ENCODE results near the gene TBL1XR1.
"Not testable (repeated sequence)": the region's sequence is repeated elsewhere in the genome, so short reads cannot be mapped to it uniquely, and the experiment has no call there.

TBL1XR1 gene

GRCh38 chr3:177162742-177163141 is 34.5 kb downstream of the TBL1XR1 start:
- Histone ChIP-seq H3K27me3 (no peaks in the 10 kb centered on the region), H3K4me3 (ENCODE audit: low read depth, low read length) (no peak overlapping the region), H3K9me3 (no peaks in the 10 kb centered on the region; the same call in 1 of the 2 replicates), H3K4me1 (no peaks in the 10 kb centered on the region), H3K36me3 (peaks cover 6% of the 10 kb centered on the region; the same call in 1 of the 2 replicates)
- TF ChIP-seq, protein P1, sequence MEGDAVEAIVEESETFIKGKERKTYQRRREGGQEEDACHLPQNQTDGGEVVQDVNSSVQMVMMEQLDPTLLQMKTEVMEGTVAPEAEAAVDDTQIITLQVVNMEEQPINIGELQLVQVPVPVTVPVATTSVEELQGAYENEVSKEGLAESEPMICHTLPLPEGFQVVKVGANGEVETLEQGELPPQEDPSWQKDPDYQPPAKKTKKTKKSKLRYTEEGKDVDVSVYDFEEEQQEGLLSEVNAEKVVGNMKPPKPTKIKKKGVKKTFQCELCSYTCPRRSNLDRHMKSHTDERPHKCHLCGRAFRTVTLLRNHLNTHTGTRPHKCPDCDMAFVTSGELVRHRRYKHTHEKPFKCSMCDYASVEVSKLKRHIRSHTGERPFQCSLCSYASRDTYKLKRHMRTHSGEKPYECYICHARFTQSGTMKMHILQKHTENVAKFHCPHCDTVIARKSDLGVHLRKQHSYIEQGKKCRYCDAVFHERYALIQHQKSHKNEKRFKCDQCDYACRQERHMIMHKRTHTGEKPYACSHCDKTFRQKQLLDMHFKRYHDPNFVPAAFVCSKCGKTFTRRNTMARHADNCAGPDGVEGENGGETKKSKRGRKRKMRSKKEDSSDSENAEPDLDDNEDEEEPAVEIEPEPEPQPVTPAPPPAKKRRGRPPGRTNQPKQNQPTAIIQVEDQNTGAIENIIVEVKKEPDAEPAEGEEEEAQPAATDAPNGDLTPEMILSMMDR (IDR thresholded peaks at IDR 0.05; ENCODE audit: low read depth, low read length): no peak
- no peak for DNase-seq

- H3K4me3 ChIP-seq (ENCODE audit: low read depth, low read length); DNase-seq; H3K27me3 ChIP-seq; H3K36me3 ChIP-seq; H3K4me1 ChIP-seq; H3K9me3 ChIP-seq: not testable (repeated sequence)
Observed at GRCh38 chr3:177161603-177162002, 35.7 kb downstream of the TBL1XR1 start.

DNA sequence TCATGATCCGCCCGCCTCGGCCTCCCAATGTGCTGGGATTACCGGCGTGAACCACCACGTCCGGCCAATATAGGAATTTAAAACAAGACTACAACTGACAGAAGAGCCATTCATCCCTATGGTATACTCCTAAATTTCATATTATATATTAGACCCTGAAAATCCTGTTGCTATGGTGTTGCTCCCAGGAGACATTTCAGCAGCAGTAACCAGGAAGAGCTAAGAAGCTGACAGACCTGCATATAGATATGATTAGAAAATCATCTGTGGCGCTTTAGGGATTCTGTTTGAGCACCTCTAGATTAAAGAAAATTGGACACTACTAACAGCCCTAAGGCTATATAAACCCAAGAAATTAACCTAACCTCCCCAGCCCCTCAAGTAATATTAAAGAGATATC is 38.8 kb downstream of the TBL1XR1 start:
- no peak overlapping the region for H3K4me3 ChIP-seq (ENCODE audit: low read depth, low read length)
- peaks cover 9% of the 10 kb centered on the region for H3K36me3 ChIP-seq
- no peaks in the 10 kb centered on the region for H3K4me1 ChIP-seq
- DNase-seq: no peak
- TF ChIP-seq, protein P1 (IDR thresholded peaks at IDR 0.05; ENCODE audit: low read depth, low read length): no peak
- no peaks in the 10 kb centered on the region for H3K9me3 ChIP-seq
- no peaks in the 10 kb centered on the region for H3K27me3 ChIP-seq

DNA sequence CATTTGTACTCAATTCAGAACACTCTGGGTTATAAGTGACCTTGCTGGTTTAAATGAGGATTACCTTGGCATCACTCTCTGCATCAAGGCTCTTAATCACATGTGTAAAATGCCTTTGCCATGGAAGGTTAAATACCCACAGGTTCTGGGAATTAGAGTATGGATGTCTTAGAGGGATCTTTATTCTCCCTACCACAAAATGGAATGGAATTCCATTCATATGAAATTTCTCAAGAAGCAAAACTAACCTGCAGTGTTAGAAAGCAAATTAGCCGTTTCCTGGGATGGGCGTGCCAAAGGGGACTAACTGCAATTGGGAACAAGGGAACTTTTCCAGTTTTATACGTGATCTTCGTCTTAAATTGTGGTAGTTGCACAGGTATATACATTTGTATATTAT is 39.8 kb downstream of the TBL1XR1 start:
- no peaks in the 10 kb centered on the region for H3K27me3 ChIP-seq
- H3K36me3 ChIP-seq: peaks cover 9% of the 10 kb centered on the region
- no peaks in the 10 kb centered on the region for H3K9me3 ChIP-seq
- no peaks in the 10 kb centered on the region for H3K4me1 ChIP-seq
- H3K4me3 ChIP-seq (ENCODE audit: low read depth, low read length): no peak overlapping the region
- TF ChIP-seq, protein P1 (IDR thresholded peaks at IDR 0.05; ENCODE audit: low read depth, low read length): no peak
- DNase-seq: no peak

DNA sequence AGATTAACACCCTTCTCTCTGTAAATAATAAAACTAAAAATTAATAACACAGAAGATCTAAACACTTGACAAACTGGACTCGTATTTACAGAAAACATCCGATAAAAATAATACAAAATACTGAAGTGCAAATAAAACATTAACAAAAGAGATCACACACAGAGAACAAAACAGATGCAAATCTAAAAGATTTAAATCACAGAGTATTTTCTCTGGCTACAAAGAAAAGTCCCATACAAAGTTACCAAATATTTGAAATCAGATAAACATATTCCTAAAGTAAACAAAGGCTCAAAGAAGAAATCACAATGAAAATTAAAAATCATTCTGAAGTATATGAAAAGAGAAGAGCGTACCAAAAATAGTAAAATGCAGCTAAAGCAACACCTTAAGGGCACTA is 42.5 kb downstream of the TBL1XR1 start:
- peaks cover 17% of the 10 kb centered on the region; the same call in 1 of the 2 replicates for H3K4me1 ChIP-seq
- no peaks in the 10 kb centered on the region for H3K27me3 ChIP-seq
- DNase-seq: no peak
- TF ChIP-seq, protein P1 (IDR thresholded peaks at IDR 0.05; ENCODE audit: low read depth, low read length): no peak
- H3K36me3 ChIP-seq: peaks cover 6% of the 10 kb centered on the region
- H3K9me3 ChIP-seq: no peaks in the 10 kb centered on the region
- H3K4me3 ChIP-seq (ENCODE audit: low read depth, low read length): no peak overlapping the region

- TF ChIP-seq, protein P1 (IDR thresholded peaks at IDR 0.05; ENCODE audit: low read depth, low read length): no peak
- Histone ChIP-seq H3K4me1 (peaks cover 21% of the 10 kb centered on the region), H3K36me3 (0 out of 2 replicates have a peak, but pooled peaks cover 3% of the 10 kb centered on the region), H3K9me3 (no peaks in the 10 kb centered on the region), H3K27me3 (no peaks in the 10 kb centered on the region), H3K4me3 (ENCODE audit: low read depth, low read length) (no peak overlapping the region)
- DNase-seq: no peak
Observed at GRCh38 chr3:177150970-177151627, 46.2 kb downstream of the TBL1XR1 start.

Measured in BE2C (cell line).